ENCODE data around the gene BAG2.

DNA sequence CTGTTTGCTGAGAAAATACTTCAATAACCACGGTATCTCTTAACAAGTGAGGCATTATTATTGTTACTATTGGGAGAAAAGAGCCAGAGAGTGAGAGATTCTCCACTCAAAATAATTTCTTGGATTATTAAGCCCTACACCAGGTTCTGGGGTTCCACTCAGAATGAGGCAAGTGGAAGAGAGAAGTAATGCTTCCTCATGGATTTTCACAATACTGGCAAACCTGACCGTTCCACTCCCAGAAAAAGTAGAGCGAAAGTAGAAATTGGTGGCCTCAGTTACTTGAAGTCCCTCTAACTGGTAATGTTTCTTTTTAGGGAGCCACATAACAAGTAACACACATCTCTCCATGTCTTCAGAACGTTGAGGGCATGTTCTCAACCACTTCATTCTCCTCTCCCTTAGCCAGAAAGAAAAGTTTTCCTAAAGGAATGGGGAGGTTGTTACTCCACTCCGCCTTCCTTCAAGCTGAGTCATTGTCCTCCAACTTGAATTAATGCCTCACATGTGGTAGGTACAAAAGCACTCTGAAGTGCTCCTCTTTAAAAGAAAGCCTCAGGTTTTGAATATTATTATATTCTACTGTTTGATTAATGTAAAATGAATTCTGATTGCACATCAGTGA lies 1.9 kb downstream of the BAG2 start:
- TF ChIP-seq, protein P1, sequence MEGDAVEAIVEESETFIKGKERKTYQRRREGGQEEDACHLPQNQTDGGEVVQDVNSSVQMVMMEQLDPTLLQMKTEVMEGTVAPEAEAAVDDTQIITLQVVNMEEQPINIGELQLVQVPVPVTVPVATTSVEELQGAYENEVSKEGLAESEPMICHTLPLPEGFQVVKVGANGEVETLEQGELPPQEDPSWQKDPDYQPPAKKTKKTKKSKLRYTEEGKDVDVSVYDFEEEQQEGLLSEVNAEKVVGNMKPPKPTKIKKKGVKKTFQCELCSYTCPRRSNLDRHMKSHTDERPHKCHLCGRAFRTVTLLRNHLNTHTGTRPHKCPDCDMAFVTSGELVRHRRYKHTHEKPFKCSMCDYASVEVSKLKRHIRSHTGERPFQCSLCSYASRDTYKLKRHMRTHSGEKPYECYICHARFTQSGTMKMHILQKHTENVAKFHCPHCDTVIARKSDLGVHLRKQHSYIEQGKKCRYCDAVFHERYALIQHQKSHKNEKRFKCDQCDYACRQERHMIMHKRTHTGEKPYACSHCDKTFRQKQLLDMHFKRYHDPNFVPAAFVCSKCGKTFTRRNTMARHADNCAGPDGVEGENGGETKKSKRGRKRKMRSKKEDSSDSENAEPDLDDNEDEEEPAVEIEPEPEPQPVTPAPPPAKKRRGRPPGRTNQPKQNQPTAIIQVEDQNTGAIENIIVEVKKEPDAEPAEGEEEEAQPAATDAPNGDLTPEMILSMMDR (conservative IDR thresholded peaks at IDR 0.05): no peak
- TF ChIP-seq EZH2 (IDR thresholded peaks at IDR 0.05; ENCODE audit: low read depth): no peak
